DND-41 (cell line): ENCODE measurements around the gene STOML3.

ENCODE experiments used
- ATAC-seq: fragments of 200-7000 bp; cut with Tn5 transposase; 3 replicates; pipeline ENCODE4 v1.9.1; 2021; ENCODE audit warnings: low read depth; ENCODE audit not compliant: insufficient read depth
- DNase-seq: peaks from one replicate; pipeline ENCODE4 v3.0.0-alpha.2; 2020
- H2AFZ ChIP-seq: 2 replicates; pipeline ENCODE4 v1.6.0; 2012; ENCODE audit warnings: low read depth, low read length
- H3K27ac ChIP-seq: 2 replicates; pipeline ENCODE4 v1.5.1; 2012; ENCODE audit warnings: low read length, inconsistent platforms
- H3K27me3 ChIP-seq: fragments of 200-600 bp; sonication (generic); 2 replicates; pipeline ENCODE4 v1.6.0; 2012; ENCODE audit warnings: low read length, mild to moderate bottlenecking, inconsistent platforms; ENCODE audit not compliant: insufficient read depth, poor library complexity
- H3K36me3 ChIP-seq: 2 replicates; pipeline ENCODE4 v1.5.1; 2012; ENCODE audit warnings: low read length, inconsistent platforms; ENCODE audit not compliant: insufficient read depth
- H3K4me1 ChIP-seq: 2 replicates; pipeline ENCODE4 v1.5.1; 2012; ENCODE audit warnings: mild to moderate bottlenecking, low read length; ENCODE audit not compliant: insufficient read depth
- H3K4me2 ChIP-seq: 2 replicates; pipeline ENCODE4 v1.6.0; 2012; ENCODE audit warnings: mild to moderate bottlenecking, moderate library complexity, low read length, inconsistent platforms; ENCODE audit not compliant: insufficient read depth
- H3K4me3 ChIP-seq, 2 experiments: fragments of 200-600 bp in 1 of 2; shearing (Covaris generic) in 1 of 2; 2 replicates each; pipeline ENCODE4 v1.5.1; 2012 to 2016; ENCODE audit warnings: inconsistent platforms in 2 of 2, low read length in 2 of 2, mild to moderate bottlenecking in 2 of 2, low read depth in 1 of 2, moderate library complexity in 1 of 2
- H3K79me2 ChIP-seq: 2 replicates; pipeline ENCODE4 v1.6.0; 2012; ENCODE audit warnings: low read length, inconsistent platforms; ENCODE audit not compliant: insufficient read depth
- H3K9ac ChIP-seq: 2 replicates; pipeline ENCODE4 v1.6.0; 2012; ENCODE audit warnings: low read depth, mild to moderate bottlenecking, inconsistent platforms, low read length, moderate library complexity
- H3K9me3 ChIP-seq: 2 replicates; pipeline ENCODE4 v1.5.1; 2012; ENCODE audit warnings: low read length, moderate library complexity, mild to moderate bottlenecking, inconsistent platforms; ENCODE audit not compliant: insufficient read depth, severe bottlenecking
- H4K20me1 ChIP-seq: 2 replicates; pipeline ENCODE4 v1.6.0; 2012; ENCODE audit warnings: low read length; ENCODE audit not compliant: insufficient read depth
- CTCF ChIP-seq: IDR thresholded peaks from 2 replicates; pipeline ENCODE4 v1.5.1; 2012; ENCODE audit warnings: borderline replicate concordance, low read length, moderate library complexity, mild to moderate bottlenecking; ENCODE audit not compliant: poor library complexity, severe bottlenecking; ENCODE audit errors: extremely low read depth
- EZH2 ChIP-seq: IDR thresholded peaks from 3 replicates; pipeline ENCODE4 v1.6.1; 2012; ENCODE audit warnings: borderline replicate concordance, low read depth, mild to moderate bottlenecking, moderate library complexity, low read length, inconsistent platforms; ENCODE audit not compliant: severe bottlenecking

Gene STOML3

GRCh38 chr13:38954844-38955243, 35.8 kb downstream of the STOML3 start:
- Histone ChIP-seq H3K9ac (no peak overlapping the region), H3K4me1 (no peaks in the 10 kb centered on the region), H3K36me3 (no peaks in the 10 kb centered on the region), H3K4me2 (no peak overlapping the region), H3K27me3 (no peaks in the 10 kb centered on the region), H3K79me2 (no peaks in the 10 kb centered on the region), H3K4me3 (no peak overlapping the region), H3K27ac (no peak overlapping the region), H4K20me1 (no peaks in the 10 kb centered on the region), H2AFZ (no peak overlapping the region), H3K9me3 (no peaks in the 10 kb centered on the region)
- DNase-seq (no peak), ATAC-seq (no peak)
- TF ChIP-seq CTCF (no peak), EZH2 (no peak)

GRCh38 chr13:38954291-38954690, 36.3 kb downstream of the STOML3 start:
- no peaks in the 10 kb centered on the region for H3K79me2 ChIP-seq
- no peaks in the 10 kb centered on the region for H3K4me1 ChIP-seq
- H3K9ac ChIP-seq, result no peak overlapping the region
- ATAC-seq (no peak), DNase-seq (no peak)
- H3K27me3 ChIP-seq, result no peaks in the 10 kb centered on the region
- H3K9me3 ChIP-seq, result no peaks in the 10 kb centered on the region
- no peaks in the 10 kb centered on the region for H4K20me1 ChIP-seq
- H3K36me3 ChIP-seq, result no peaks in the 10 kb centered on the region
- no peak overlapping the region for H3K4me2 ChIP-seq
- H3K27ac ChIP-seq, result no peak overlapping the region
- no peak overlapping the region for H2AFZ ChIP-seq
- H3K4me3 ChIP-seq, result no peak overlapping the region
- TF ChIP-seq EZH2 (no peak), CTCF (no peak)

- no peaks in the 10 kb centered on the region for H3K79me2 ChIP-seq
- no peak overlapping the region for H3K4me2 ChIP-seq
- no peaks in the 10 kb centered on the region for H4K20me1 ChIP-seq
- H3K9me3 ChIP-seq, result no peaks in the 10 kb centered on the region
- no peak overlapping the region for H3K27ac ChIP-seq
- no peak for TF ChIP-seq CTCF
- TF ChIP-seq EZH2, result no peak
- no peaks in the 10 kb centered on the region for H3K27me3 ChIP-seq
- no peak for ATAC-seq
- no peak for DNase-seq
- no peak overlapping the region for H3K4me3 ChIP-seq
- H3K4me1 ChIP-seq, result no peaks in the 10 kb centered on the region
- no peak overlapping the region for H3K9ac ChIP-seq
- no peaks in the 10 kb centered on the region for H3K36me3 ChIP-seq
- H2AFZ ChIP-seq, result no peak overlapping the region
Measured at GRCh38 chr13:38952827-38953226, 37.8 kb downstream of the STOML3 start.
